MCF 10A (cell line): ENCODE data around the gene ZNF692. TPM values are rescaled to one million over a fixed set of nuclear protein-coding genes. Genes with fewer than 3 reads are reported as not detected.

Experiments used
- BruUV-seq: library from RNA; stranded (reverse); fragments of 400-500 nt; replicated peaks from 2 replicates; lab custom pipeline; 2021; lab: Mats Ljungman, UMichigan
- CTCF ChIA-PET: fragments of 300-600 bp; sonication (Branson Sonifier 250); formaldehyde crosslinking; extraction: SDS; loops from one replicate; lab custom pipeline; 2021; ENCODE audit warnings: antibody characterized with exemption, inconsistent platforms; lab: Yijun Ruan, JAX
- POLR2A ChIA-PET: fragments of 300-600, 350-650 bp; sonication (Branson Sonifier 250); formaldehyde crosslinking; extraction: SDS; loops from one replicate; lab custom pipeline; 2020; ENCODE audit warnings: antibody characterized with exemption, inconsistent platforms; lab: Yijun Ruan, JAX
- DNase-seq: peaks from one replicate; pipeline ENCODE4 v3.0.0-alpha.2; 2018; ENCODE audit not compliant: unreplicated experiment
- H3K27ac Mint-ChIP-seq: one replicate; pipeline ENCODE4 v1.8.0; 2022; ENCODE audit warnings: mild to moderate bottlenecking, low read depth, mixed read lengths; ENCODE audit not compliant: unreplicated experiment
- H3K27me3 Mint-ChIP-seq: one replicate; pipeline ENCODE4 v1.8.0; 2022; ENCODE audit warnings: mixed read lengths; ENCODE audit not compliant: insufficient read depth, unreplicated experiment
- H3K36me3 Mint-ChIP-seq: one replicate; pipeline ENCODE4 v1.8.0; 2022; ENCODE audit warnings: mild to moderate bottlenecking, moderate library complexity, mixed read lengths; ENCODE audit not compliant: insufficient read depth, unreplicated experiment
- H3K4me1 Mint-ChIP-seq: one replicate; pipeline ENCODE4 v1.8.0; 2022; ENCODE audit warnings: mixed read lengths; ENCODE audit not compliant: insufficient read depth, unreplicated experiment
- H3K4me3 Mint-ChIP-seq: one replicate; pipeline ENCODE4 v1.8.0; 2022; ENCODE audit warnings: mild to moderate bottlenecking, moderate library complexity, mixed read lengths; ENCODE audit not compliant: unreplicated experiment
- H3K9me3 Mint-ChIP-seq: one replicate; pipeline ENCODE4 v1.8.0; 2022; ENCODE audit warnings: mixed read lengths; ENCODE audit not compliant: unreplicated experiment
- intact Hi-C: fragments of 100-400 bp; cut with micrococcal nuclease; formaldehyde crosslinking; loops from 2 replicates; pipeline ENCODE4 v1.14.1; 2022
- total RNA-seq: library from RNA; stranded (reverse); gene quantifications from 2 replicates; pipeline ENCODE4 v1.2.3, GENCODE V29; 2022
- TF ChIP-seq, protein P1 (sequence below): fragments of 200-600 bp; IDR thresholded peaks from one replicate; pipeline ENCODE4 v1.8.0; 2022; ENCODE audit warnings: antibody characterized with exemption, mild to moderate bottlenecking; ENCODE audit not compliant: unreplicated experiment

The ZNF692 gene
- total RNA-seq, 1 experiment from 2014 or later: 103 TPM

DNA sequence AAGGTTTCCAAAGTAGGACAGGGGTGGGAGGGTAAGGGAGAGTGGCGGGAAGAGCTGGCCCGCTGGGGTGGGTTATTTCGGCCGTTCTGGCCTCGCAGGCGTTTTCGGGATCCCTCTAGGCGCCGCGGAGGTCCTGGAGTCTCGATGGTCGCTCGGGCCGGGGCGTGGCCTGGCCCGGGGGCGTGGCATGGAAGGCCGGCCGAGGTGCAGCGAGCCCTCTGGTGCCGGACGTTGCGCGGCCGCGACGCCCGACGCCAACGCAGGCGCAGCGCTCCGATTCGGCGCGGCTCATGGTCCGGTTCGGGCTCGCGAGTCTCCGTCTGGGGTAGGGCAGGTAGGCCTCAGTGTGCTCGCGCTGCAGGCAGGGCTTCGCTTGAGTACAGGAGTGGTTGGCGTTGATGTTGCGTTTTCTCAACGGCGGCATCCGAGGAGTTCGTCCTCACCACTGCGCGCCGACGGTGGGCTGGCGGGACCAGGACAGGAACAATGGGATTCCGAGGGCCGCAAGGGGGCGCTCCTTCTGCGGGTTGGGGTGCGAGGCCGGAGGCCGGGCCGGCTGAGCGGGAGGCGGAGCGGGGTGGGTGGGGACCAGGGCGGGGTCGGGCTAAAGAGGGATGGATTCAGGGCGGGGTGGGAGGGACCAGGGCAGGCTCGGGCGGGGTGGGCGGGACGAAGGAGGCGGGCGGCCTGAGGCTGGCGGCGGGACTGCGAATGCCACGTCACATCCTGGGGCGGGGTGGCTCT, 47.3 kb upstream of the ZNF692 start, which contains the start of gene PGBD2:
TSS of gene PGBD2 (plus strand) at position 227 of the 744 bp plus-strand sequence. CDS start 7,628 bp downstream, outside the sequence.
- H3K9me3 Mint-ChIP-seq: no peaks in the 10 kb centered on the region
- H3K27me3 Mint-ChIP-seq: peaks cover 39% of the 10 kb centered on the region
- H3K36me3 Mint-ChIP-seq: peaks cover 10% of the 10 kb centered on the region
- H3K4me1 Mint-ChIP-seq: peaks cover 27% of the 10 kb centered on the region
- peak within 1 kb of the TSS; percentile 91 for H3K27ac Mint-ChIP-seq
- ChIA-PET POLR2A (interaction anchor here (0.7 to 2.7 kb wide), 7 partner anchors 19 to 354 kb away, joined by 3 to 41 read pairs (median 5); partner anchors contain the start of genes SH3BP5L, ZNF672 and ZNF692), CTCF (interaction anchor here (0.6 to 2.0 kb wide), 14 partner anchors 8 to 538 kb away, joined by 3 to 5 read pairs (median 3); partner anchors contain the start of gene ZNF672)
- DNase-seq: peak; percentile 96
- H3K4me3 Mint-ChIP-seq: peak within 1 kb of the TSS; percentile 89
- BruUV-seq: no TSS peak
- TF ChIP-seq, protein P1, sequence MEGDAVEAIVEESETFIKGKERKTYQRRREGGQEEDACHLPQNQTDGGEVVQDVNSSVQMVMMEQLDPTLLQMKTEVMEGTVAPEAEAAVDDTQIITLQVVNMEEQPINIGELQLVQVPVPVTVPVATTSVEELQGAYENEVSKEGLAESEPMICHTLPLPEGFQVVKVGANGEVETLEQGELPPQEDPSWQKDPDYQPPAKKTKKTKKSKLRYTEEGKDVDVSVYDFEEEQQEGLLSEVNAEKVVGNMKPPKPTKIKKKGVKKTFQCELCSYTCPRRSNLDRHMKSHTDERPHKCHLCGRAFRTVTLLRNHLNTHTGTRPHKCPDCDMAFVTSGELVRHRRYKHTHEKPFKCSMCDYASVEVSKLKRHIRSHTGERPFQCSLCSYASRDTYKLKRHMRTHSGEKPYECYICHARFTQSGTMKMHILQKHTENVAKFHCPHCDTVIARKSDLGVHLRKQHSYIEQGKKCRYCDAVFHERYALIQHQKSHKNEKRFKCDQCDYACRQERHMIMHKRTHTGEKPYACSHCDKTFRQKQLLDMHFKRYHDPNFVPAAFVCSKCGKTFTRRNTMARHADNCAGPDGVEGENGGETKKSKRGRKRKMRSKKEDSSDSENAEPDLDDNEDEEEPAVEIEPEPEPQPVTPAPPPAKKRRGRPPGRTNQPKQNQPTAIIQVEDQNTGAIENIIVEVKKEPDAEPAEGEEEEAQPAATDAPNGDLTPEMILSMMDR: peak; percentile 86
- intact Hi-C loops: loop anchor here (1.0 kb wide), 4 partner anchors 18 to 80 kb away; no protein-coding TSS in a partner anchor

DNA sequence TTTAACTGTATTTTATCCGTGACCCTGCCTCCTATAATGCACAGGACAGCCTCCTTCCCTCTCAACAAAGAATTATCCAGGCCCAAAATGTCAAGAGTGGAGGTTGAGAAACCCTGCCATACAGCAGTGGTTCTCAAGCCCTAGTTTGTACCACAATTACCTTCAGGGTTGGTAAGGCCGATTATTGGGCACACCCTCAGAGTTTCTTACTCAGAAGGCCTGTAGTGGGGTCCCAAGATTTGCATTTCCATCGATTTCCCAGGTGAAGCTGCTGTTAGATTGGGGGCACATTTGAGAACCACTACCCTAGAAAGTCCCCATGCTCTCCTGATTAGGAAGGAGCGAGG, 46.8 kb upstream of the ZNF692 start:
- TF ChIP-seq, protein P1: no peak

DNA sequence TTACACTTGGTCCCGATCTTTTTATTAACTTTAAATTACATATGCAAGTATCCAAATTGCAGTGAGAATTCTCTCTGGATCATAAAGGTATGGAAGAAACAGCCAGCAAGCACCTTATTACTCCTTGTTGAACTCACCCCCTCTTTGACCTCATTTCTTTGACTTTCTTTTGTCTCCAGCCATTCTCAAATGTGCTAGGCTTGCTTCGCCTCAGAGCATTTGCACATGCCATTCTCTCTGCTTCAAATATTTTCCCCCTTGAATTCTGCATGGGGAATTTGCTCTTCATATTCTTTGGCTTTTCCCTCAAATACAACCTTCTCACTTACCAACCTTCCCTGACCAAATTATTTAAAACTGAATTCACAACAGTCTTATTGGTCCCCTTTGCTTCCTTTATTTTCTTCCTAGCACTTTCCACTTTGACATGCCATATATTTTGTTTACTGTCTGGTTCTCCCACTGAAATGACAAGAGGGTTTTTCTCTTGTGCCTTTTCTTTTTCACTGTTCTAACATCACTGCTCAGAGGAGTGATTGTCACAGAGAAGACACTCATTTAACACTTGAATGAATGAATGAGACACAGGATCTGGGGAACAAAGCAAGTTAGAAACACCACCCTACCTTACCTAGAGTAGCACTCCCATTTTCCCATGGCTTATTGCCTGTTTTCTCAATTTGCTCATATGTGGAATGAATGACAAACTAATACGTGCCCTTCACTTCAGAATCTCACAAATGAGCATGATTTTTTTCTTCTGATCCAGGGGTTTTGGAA, 45.7 kb upstream of the ZNF692 start:
- Mint-ChIP-seq H3K9me3 (no peaks in the 10 kb centered on the region), H3K36me3 (peaks cover 5% of the 10 kb centered on the region), H3K27ac (no peak overlapping the region), H3K4me3 (peak overlapping the region; percentile 89), H3K27me3 (peaks cover 54% of the 10 kb centered on the region), H3K4me1 (peaks cover 27% of the 10 kb centered on the region)
- intact Hi-C loops: no loop called here
- TF ChIP-seq, protein P1: no peak
- ChIA-PET CTCF (interaction anchor here (0.7 to 2.3 kb wide), 8 partner anchors 8 to 183 kb away, joined by 3 to 11 read pairs (median 4); partner anchors contain the start of genes SH3BP5L and ZNF692), POLR2A (interaction anchor here (1.4 to 2.8 kb wide), 3 partner anchors 31 to 67 kb away, joined by 4 to 21 read pairs (median 16); partner anchors contain the start of genes ZNF672 and ZNF692)
- no TSS peak for BruUV-seq
- no peak for DNase-seq

More for the DNA sequence above, 46.8 kb upstream of the ZNF692 start:
- ChIA-PET CTCF (interaction anchor here (0.5 to 2.0 kb wide), 12 partner anchors 9 to 538 kb away, joined by 3 to 5 read pairs (median 3); partner anchors contain the start of gene ZNF672), POLR2A (interaction anchor here (0.6 to 2.7 kb wide), 6 partner anchors 14 to 79 kb away, joined by 3 to 41 read pairs (median 10); partner anchors contain the start of genes SH3BP5L, ZNF672 and ZNF692)
- BruUV-seq: TSS peak; percentile 96
- peaks cover 44% of the 10 kb centered on the region for H3K27me3 Mint-ChIP-seq
- intact Hi-C loops: loop anchor here (1.0 kb wide), 4 partner anchors 19 to 79 kb away; no protein-coding TSS in a partner anchor
- H3K36me3 Mint-ChIP-seq: peaks cover 10% of the 10 kb centered on the region
- peak overlapping the region; percentile 89 for H3K4me3 Mint-ChIP-seq
- peaks cover 27% of the 10 kb centered on the region for H3K4me1 Mint-ChIP-seq
- DNase-seq: no peak
- H3K9me3 Mint-ChIP-seq: no peaks in the 10 kb centered on the region
- peak overlapping the region; percentile 91 for H3K27ac Mint-ChIP-seq
